Choroid plexus epithelial cell (primary cell): Measurements from ENCODE around the gene C6orf132.

ENCODE experiments used
- DNase-seq: peaks from one replicate; pipeline ENCODE4 v3.0.0-alpha.2; 2010; ENCODE audit warnings: low read depth
- H3K4me3 ChIP-seq: 2 replicates; pipeline ENCODE4 v1.5.1; 2011; ENCODE audit warnings: low read depth, mild to moderate bottlenecking, control low read depth, low read length, moderate library complexity
- CTCF ChIP-seq: conservative IDR thresholded peaks from 2 replicates; pipeline ENCODE4 v1.5.1; 2011; ENCODE audit warnings: low read depth, mild to moderate bottlenecking, control low read depth, inconsistent platforms, low read length, moderate library complexity

C6orf132 gene

GRCh38 chr6:42135722-42136121 is 6.7 kb downstream of the C6orf132 start:
- no peak for DNase-seq
- TF ChIP-seq CTCF = no peak
- H3K4me3 ChIP-seq = no peak overlapping the region

- no peak for TF ChIP-seq CTCF
- DNase-seq = no peak
- H3K4me3 ChIP-seq = no peak overlapping the region
Observed at GRCh38 chr6:42135161-42135560, 7.3 kb downstream of the C6orf132 start.

- no peak for TF ChIP-seq CTCF
- H3K4me3 ChIP-seq = no peak overlapping the region
- DNase-seq = no peak
Observed at GRCh38 chr6:42133926-42134325, 8.5 kb downstream of the C6orf132 start.

GRCh38 chr6:42131531-42131930 is 10.9 kb downstream of the C6orf132 start:
- DNase-seq = peak; percentile 94
- no peak overlapping the region for H3K4me3 ChIP-seq
- TF ChIP-seq CTCF = no peak

GRCh38 chr6:42129360-42129676 is 13.1 kb downstream of the C6orf132 start:
- DNase-seq = no peak
- no peak for TF ChIP-seq CTCF
- H3K4me3 ChIP-seq = no peak overlapping the region

GRCh38 chr6:42128460-42129359 is 13.7 kb downstream of the C6orf132 start:
- DNase-seq = peak; percentile 44
- H3K4me3 ChIP-seq = no peak overlapping the region
- TF ChIP-seq CTCF = peak; percentile 25

- DNase-seq = no peak
- TF ChIP-seq CTCF = no peak
- H3K4me3 ChIP-seq = no peak overlapping the region
Observed at GRCh38 chr6:42125663-42126062, 16.8 kb downstream of the C6orf132 start.
